ENCODE results near the gene AHI1. TPM values are rescaled to one million over a fixed set of nuclear protein-coding genes. Genes with fewer than 3 reads are reported as not detected.
A peak's percentile ranks its signal among the peaks of the same experiment; 100 is the strongest.

The AHI1 gene
- total and polyA plus RNA-seq, 2 of the 13 experiments (the other 11 are each of a cell fraction or from before 2014, with no cell fraction given): 7.2 to 18.6 TPM

DNA sequence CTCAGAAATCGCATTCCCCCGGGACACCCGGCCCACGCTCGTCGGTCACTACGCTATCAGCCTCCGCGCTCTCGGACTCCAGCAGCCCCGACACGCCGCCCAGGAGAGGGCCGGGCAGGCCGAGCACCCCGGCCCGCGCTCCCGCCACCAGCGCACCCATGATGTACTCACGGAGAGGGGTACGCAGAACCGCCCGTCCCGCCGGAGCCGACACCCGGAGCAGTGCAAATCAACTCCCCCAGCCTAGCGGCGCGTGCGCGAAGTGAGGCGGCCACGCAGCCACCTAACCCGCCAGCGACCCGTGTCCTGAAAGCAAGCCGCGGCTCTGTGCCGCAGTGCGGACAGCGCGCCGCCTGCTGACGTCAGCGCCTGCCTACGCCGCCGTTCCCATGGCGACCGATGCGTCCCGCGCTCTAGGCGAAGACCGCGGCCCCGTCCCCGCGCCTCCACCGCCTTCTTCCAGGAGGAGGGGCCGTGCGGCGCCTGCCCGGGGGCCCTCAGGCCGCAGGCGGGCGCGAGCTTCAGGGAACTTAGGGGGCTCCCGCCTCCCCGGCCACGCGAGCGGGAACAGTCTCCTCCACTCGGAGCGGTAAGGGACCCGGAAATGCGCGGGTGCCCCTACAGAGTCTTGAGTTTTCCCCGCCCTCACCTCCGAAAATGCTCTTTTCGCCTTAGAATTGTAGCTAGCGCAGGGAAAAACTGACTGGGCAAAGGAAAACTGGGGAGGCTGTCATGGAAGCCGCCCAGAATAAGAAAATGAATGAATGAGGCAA lies at the start of gene AHI1 (continued):
- TF ChIP-seq ZNF383 (CRISPR knock-in tag; IDR thresholded peaks at IDR 0.05; ENCODE audit: borderline replicate concordance) (no peak), ZNF432 (CRISPR knock-in tag; IDR thresholded peaks at IDR 0.05; ENCODE audit: borderline replicate concordance) (peak; percentile 74; the same call in 1 of the 2 replicates), GABPB1 (CRISPR knock-in tag; IDR thresholded peaks at IDR 0.05) (peak; percentile 87), RORA (CRISPR knock-in tag; IDR thresholded peaks at IDR 0.05) (no peak), ZNF446 (CRISPR knock-in tag; IDR thresholded peaks at IDR 0.05) (no peak; the same call in none of the 2 replicates), ZNF382 (CRISPR knock-in tag; IDR thresholded peaks at IDR 0.05; ENCODE audit: borderline replicate concordance) (no peak), NR2F6 (IDR thresholded peaks at IDR 0.05) (no peak), NR2F6 (CRISPR knock-in tag; IDR thresholded peaks at IDR 0.05) (peak; percentile 43; the same call in 1 of the 2 replicates), RARG (CRISPR knock-in tag; IDR thresholded peaks at IDR 0.05; ENCODE audit: low read depth) (no peak), NR2F1 (CRISPR knock-in tag; IDR thresholded peaks at IDR 0.05) (no peak), KAT7 (CRISPR knock-in tag; IDR thresholded peaks at IDR 0.05; ENCODE audit: borderline replicate concordance) (peak; percentile 97; the same call in 1 of the 2 replicates), MED8 (CRISPR knock-in tag; IDR thresholded peaks at IDR 0.05; ENCODE audit: insufficient replicate concordance) (peak; percentile 73), ZNF484 (CRISPR knock-in tag; IDR thresholded peaks at IDR 0.05; ENCODE audit: borderline replicate concordance, low read depth) (no peak), ZNF20 (CRISPR knock-in tag; IDR thresholded peaks at IDR 0.05) (0 out of 2 replicates have a peak, but pooled peaks have one; percentile 73)
- TF ChIP-seq, protein P1, sequence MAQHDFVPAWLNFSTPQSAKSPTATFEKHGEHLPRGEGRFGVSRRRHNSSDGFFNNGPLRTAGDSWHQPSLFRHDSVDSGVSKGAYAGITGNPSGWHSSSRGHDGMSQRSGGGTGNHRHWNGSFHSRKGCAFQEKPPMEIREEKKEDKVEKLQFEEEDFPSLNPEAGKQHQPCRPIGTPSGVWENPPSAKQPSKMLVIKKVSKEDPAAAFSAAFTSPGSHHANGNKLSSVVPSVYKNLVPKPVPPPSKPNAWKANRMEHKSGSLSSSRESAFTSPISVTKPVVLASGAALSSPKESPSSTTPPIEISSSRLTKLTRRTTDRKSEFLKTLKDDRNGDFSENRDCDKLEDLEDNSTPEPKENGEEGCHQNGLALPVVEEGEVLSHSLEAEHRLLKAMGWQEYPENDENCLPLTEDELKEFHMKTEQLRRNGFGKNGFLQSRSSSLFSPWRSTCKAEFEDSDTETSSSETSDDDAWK (CRISPR knock-in tag; IDR thresholded peaks at IDR 0.05): no peak
- TF ChIP-seq, protein P2, sequence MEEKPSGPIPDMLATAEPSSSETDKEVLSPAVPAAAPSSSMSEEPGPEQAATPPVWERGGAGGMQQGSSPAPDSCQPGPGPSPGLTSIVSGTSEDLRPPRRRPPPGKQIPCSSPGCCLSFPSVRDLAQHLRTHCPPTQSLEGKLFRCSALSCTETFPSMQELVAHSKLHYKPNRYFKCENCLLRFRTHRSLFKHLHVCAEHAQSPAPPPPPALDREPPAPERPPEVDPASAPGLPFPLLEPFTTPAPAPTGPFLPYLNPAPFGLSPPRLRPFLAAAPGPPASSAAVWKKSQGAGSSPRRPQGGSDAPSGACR (CRISPR knock-in tag; IDR thresholded peaks at IDR 0.05): no peak; the same call in 1 of the 2 replicates
- TF ChIP-seq, protein P3, sequence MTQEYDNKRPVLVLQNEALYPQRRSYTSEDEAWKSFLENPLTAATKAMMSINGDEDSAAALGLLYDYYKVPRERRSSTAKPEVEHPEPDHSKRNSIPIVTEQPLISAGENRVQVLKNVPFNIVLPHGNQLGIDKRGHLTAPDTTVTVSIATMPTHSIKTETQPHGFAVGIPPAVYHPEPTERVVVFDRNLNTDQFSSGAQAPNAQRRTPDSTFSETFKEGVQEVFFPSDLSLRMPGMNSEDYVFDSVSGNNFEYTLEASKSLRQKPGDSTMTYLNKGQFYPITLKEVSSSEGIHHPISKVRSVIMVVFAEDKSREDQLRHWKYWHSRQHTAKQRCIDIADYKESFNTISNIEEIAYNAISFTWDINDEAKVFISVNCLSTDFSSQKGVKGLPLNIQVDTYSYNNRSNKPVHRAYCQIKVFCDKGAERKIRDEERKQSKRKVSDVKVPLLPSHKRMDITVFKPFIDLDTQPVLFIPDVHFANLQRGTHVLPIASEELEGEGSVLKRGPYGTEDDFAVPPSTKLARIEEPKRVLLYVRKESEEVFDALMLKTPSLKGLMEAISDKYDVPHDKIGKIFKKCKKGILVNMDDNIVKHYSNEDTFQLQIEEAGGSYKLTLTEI (CRISPR knock-in tag; conservative IDR thresholded peaks at IDR 0.05): no peak
- TF ChIP-seq, protein P4, sequence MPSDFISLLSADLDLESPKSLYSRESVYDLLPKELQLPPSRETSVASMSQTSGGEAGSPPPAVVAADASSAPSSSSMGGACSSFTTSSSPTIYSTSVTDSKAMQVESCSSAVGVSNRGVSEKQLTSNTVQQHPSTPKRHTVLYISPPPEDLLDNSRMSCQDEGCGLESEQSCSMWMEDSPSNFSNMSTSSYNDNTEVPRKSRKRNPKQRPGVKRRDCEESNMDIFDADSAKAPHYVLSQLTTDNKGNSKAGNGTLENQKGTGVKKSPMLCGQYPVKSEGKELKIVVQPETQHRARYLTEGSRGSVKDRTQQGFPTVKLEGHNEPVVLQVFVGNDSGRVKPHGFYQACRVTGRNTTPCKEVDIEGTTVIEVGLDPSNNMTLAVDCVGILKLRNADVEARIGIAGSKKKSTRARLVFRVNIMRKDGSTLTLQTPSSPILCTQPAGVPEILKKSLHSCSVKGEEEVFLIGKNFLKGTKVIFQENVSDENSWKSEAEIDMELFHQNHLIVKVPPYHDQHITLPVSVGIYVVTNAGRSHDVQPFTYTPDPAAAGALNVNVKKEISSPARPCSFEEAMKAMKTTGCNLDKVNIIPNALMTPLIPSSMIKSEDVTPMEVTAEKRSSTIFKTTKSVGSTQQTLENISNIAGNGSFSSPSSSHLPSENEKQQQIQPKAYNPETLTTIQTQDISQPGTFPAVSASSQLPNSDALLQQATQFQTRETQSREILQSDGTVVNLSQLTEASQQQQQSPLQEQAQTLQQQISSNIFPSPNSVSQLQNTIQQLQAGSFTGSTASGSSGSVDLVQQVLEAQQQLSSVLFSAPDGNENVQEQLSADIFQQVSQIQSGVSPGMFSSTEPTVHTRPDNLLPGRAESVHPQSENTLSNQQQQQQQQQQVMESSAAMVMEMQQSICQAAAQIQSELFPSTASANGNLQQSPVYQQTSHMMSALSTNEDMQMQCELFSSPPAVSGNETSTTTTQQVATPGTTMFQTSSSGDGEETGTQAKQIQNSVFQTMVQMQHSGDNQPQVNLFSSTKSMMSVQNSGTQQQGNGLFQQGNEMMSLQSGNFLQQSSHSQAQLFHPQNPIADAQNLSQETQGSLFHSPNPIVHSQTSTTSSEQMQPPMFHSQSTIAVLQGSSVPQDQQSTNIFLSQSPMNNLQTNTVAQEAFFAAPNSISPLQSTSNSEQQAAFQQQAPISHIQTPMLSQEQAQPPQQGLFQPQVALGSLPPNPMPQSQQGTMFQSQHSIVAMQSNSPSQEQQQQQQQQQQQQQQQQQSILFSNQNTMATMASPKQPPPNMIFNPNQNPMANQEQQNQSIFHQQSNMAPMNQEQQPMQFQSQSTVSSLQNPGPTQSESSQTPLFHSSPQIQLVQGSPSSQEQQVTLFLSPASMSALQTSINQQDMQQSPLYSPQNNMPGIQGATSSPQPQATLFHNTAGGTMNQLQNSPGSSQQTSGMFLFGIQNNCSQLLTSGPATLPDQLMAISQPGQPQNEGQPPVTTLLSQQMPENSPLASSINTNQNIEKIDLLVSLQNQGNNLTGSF (CRISPR knock-in tag; IDR thresholded peaks at IDR 0.05): peak; percentile 96
- TF ChIP-seq, protein P5, sequence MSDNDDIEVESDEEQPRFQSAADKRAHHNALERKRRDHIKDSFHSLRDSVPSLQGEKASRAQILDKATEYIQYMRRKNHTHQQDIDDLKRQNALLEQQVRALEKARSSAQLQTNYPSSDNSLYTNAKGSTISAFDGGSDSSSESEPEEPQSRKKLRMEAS (IDR thresholded peaks at IDR 0.05): peak; percentile 94
